GM23248 (cell line): ENCODE data around the gene SAP30BP. TPM values are rescaled to one million over a fixed set of nuclear protein-coding genes. Genes with fewer than 3 reads are reported as not detected.

Experiments used
- DNase-seq: peaks from one replicate; pipeline ENCODE4 v3.0.0-alpha.2; 2015
- H2AFZ ChIP-seq: fragments of 200-600 bp; sonication (generic); 2 replicates; pipeline ENCODE4 v1.6.1; 2016; ENCODE audit warnings: antibody characterized with exemption
- H3F3A ChIP-seq: fragments of 200-600 bp; sonication (generic); 2 replicates; pipeline ENCODE4 v1.6.1; 2016; ENCODE audit warnings: mild to moderate bottlenecking, antibody characterized with exemption, mixed run types; ENCODE audit not compliant: insufficient read depth
- H3K27ac ChIP-seq: fragments of 200-600 bp; sonication (generic); 2 replicates; pipeline ENCODE4 v1.5.1; 2016; ENCODE audit warnings: mild to moderate bottlenecking
- H3K27me3 ChIP-seq: fragments of 200-600 bp; sonication (generic); replicated peaks from 2 replicates; pipeline ENCODE4 v1.6.1; 2016; ENCODE audit warnings: mild to moderate bottlenecking; ENCODE audit not compliant: insufficient read depth
- H3K36me3 ChIP-seq: fragments of 200-600 bp; sonication (generic); 2 replicates; pipeline ENCODE4 v1.6.1; 2016; ENCODE audit warnings: low read depth, mild to moderate bottlenecking
- H3K4me1 ChIP-seq: fragments of 200-600 bp; sonication (generic); 2 replicates; pipeline ENCODE4 v1.6.1; 2016; ENCODE audit warnings: mild to moderate bottlenecking; ENCODE audit not compliant: insufficient read depth
- H3K4me2 ChIP-seq: fragments of 200-600 bp; sonication (generic); one replicate; pipeline ENCODE4 v1.6.1; 2016; ENCODE audit warnings: mild to moderate bottlenecking; ENCODE audit not compliant: unreplicated experiment
- H3K4me3 ChIP-seq: fragments of 200-600 bp; sonication (generic); 2 replicates; pipeline ENCODE4 v1.5.1; 2016; ENCODE audit warnings: mild to moderate bottlenecking
- H3K79me2 ChIP-seq: fragments of 200-600 bp; sonication (generic); 2 replicates; pipeline ENCODE4 v1.6.1; 2016; ENCODE audit warnings: mild to moderate bottlenecking; ENCODE audit not compliant: insufficient read depth
- H3K9ac ChIP-seq: fragments of 200-600 bp; sonication (generic); 2 replicates; pipeline ENCODE4 v1.6.1; 2016; ENCODE audit warnings: mild to moderate bottlenecking
- H3K9me2 ChIP-seq: fragments of 200-600 bp; sonication (generic); 2 replicates; pipeline ENCODE4 v1.6.1; 2016; ENCODE audit warnings: mixed run types, mild to moderate bottlenecking, moderate library complexity; ENCODE audit not compliant: insufficient read depth
- H3K9me3 ChIP-seq: fragments of 200-600 bp; sonication (generic); one replicate; pipeline ENCODE4 v1.6.1; 2017; ENCODE audit warnings: low read depth
- H4K20me1 ChIP-seq: fragments of 200-600 bp; sonication (generic); 2 replicates; pipeline ENCODE4 v1.6.0; 2016; ENCODE audit not compliant: insufficient read depth
- EZH2 ChIP-seq: fragments of 200-600 bp; sonication (generic); IDR thresholded peaks from 2 replicates; pipeline ENCODE4 v1.6.1; 2018; ENCODE audit warnings: antibody characterized with exemption, mild to moderate bottlenecking; ENCODE audit not compliant: insufficient read depth, poor library complexity, severe bottlenecking
- EZH2phosphoT487 ChIP-seq: fragments of 200-600 bp; sonication (generic); IDR thresholded peaks from 2 replicates; pipeline ENCODE4 v1.6.1; 2018; ENCODE audit warnings: antibody characterized with exemption, moderate library complexity, mild to moderate bottlenecking, low read depth; ENCODE audit not compliant: insufficient read depth
- WGBS, 2 experiments: methylation state at CpG; one replicate each; pipeline ENCODE4 v1.1.6; 2015 to 2017; ENCODE audit warnings: low lambda C conversion rate in 2 of 2, low coverage in 1 of 2; ENCODE audit errors: missing lambda C conversion rate in 2 of 2; 5-methylcytosine and 5-hydroxymethylcytosine counted together
- in situ Hi-C: fragments of 300-500 bp; cut with MboI; formaldehyde crosslinking; loops from 2 replicates; pipeline ENCODE4 v1.15.0; 2020
- polyA plus RNA-seq: library from polyadenylated mRNA; unstranded; fragments of >200 nt; fragmentation: Nextera tagmentation; extraction: Ambion mirVana; gene quantifications from 2 replicates; pipeline ENCODE4 v1.2.1, GENCODE V29; 2016
- total RNA-seq: library from RNA; depleted of rRNA; stranded (reverse); fragments of >200 nt; shearing (Covaris generic); gene quantifications from 2 replicates; pipeline ENCODE4 v1.2.3, GENCODE V29; 2014

Gene SAP30BP
- total and polyA plus RNA-seq, 2 experiments from 2014 or later = 60.8 to 93.1 TPM

DNA sequence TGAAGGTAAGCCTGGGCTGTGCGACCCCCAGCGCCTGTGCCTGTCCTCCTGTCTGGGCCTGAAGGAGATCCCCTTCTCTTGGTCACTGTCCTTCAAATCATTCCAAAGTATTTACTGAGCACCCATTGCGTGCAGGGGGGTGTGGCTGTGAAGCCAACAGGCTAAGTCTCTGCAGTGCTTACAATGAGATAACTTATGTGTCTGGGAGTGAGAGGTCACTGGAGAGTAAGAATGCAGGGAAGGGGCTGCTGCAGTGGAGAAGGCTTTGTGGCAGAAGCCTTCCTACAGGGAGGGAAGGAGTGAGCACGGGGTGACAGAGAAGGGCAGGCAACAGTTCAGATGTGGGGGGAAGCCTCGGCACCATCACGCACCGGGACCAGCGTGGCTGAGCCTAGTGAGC, 45.1 kb upstream of the SAP30BP start:
- H4K20me1 ChIP-seq = no peaks in the 10 kb centered on the region
- 84 to 86% methylated on average over 7 to 8 of the region's 8 CpGs for WGBS, 2 experiments
- in situ Hi-C loops = no loop called here

DNA sequence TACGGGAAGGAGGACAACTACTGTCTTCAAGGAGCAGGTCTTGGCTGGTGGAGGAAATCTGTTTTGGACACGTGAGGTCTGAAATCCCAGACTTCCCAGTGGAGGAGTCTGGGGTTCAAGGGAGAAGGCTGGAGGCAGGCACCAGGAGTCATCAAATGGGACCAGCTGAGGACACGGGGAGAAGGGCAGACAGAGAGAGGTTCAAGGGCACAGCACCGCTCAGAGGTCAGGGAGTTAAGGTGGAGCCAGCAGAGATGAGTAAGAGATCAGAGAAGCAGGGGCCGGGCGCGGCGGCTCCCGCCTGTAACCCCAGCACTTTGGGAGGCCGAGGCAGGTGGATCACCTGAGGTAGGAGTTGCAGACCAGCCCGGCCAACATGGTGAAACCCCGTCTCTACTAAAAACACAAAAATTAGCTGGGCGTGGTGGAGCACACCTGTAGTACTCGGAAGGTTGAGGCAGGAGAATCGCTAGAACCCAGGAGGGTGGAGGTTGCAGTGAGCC, 44.3 kb upstream of the SAP30BP start:
- Histone ChIP-seq H3K9ac (no peak overlapping the region), H3K4me1 (no peaks in the 10 kb centered on the region), H3K27ac (no peak overlapping the region), H3K79me2 (no peaks in the 10 kb centered on the region), H3K27me3 (no peaks in the 10 kb centered on the region), H3K4me2 (no peak overlapping the region), H3K4me3 (no peak overlapping the region), H3K9me2 (no peaks in the 10 kb centered on the region), H4K20me1 (no peaks in the 10 kb centered on the region), H3K36me3 (no peaks in the 10 kb centered on the region), H3K9me3 (no peaks in the 10 kb centered on the region), H2AFZ (no peak overlapping the region), H3F3A (no peaks in the 10 kb centered on the region)
- no peak for TF ChIP-seq EZH2
- TF ChIP-seq EZH2phosphoT487 = no peak
- in situ Hi-C loops = no loop called here
- DNase-seq = no peak
- 90 to 92% methylated on average over 13 to 15 of the region's 15 CpGs for WGBS, 2 experiments

More for the DNA sequence above, 45.1 kb upstream of the SAP30BP start:
- TF ChIP-seq EZH2 = no peak
- no peak for TF ChIP-seq EZH2phosphoT487
- H3K4me2 ChIP-seq = no peak overlapping the region
- no peaks in the 10 kb centered on the region for H3K9me3 ChIP-seq
- no peaks in the 10 kb centered on the region for H3K27me3 ChIP-seq
- H3K9ac ChIP-seq = no peak overlapping the region
- H2AFZ ChIP-seq = no peak overlapping the region
- H3K36me3 ChIP-seq = no peaks in the 10 kb centered on the region
- H3F3A ChIP-seq = no peaks in the 10 kb centered on the region
- H3K4me3 ChIP-seq = no peak overlapping the region
- DNase-seq = no peak
- no peak overlapping the region for H3K27ac ChIP-seq
- H3K4me1 ChIP-seq = no peaks in the 10 kb centered on the region
- H3K79me2 ChIP-seq = no peaks in the 10 kb centered on the region
- no peaks in the 10 kb centered on the region for H3K9me2 ChIP-seq

DNA sequence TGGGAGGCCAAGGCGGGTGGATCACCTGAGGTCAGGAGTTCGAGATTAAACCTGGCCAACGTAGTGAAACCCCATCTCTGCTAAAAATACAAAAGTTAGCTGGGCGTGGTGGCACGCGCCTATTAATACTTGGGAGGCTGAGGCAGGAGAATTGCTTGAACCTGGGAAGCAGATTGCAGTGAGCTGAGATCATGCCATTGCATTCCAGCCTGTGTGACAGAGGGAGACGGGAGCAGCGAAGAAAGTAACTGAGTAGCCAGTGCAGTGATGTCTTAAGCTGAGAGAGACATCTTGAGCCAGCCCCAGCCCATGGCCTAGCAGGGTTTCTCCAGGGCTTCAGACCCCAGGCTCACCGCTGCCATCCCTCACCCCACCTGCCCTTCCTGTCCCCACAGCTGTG, 43.8 kb upstream of the SAP30BP start:
- H3K36me3 ChIP-seq = no peaks in the 10 kb centered on the region
- in situ Hi-C loops = no loop called here
- no peaks in the 10 kb centered on the region for H3K79me2 ChIP-seq
- no peaks in the 10 kb centered on the region for H3K4me1 ChIP-seq
- no peaks in the 10 kb centered on the region for H3K9me3 ChIP-seq
- no peak for TF ChIP-seq EZH2
- no peak for TF ChIP-seq EZH2phosphoT487
- H3K9me2 ChIP-seq = no peaks in the 10 kb centered on the region
- no peak overlapping the region for H3K9ac ChIP-seq
- no peaks in the 10 kb centered on the region for H3K27me3 ChIP-seq
- H3K4me3 ChIP-seq = no peak overlapping the region
- no peak overlapping the region for H2AFZ ChIP-seq
- H3F3A ChIP-seq = no peaks in the 10 kb centered on the region
- no peak overlapping the region for H3K4me2 ChIP-seq
- H4K20me1 ChIP-seq = no peaks in the 10 kb centered on the region
- H3K27ac ChIP-seq = no peak overlapping the region
- DNase-seq = no peak
- WGBS, 2 experiments = 70 to 75% methylated on average over 9 of the region's 9 CpGs

GRCh38 chr17:75624021-75624420, 43.1 kb upstream of the SAP30BP start:
- H3K4me1 ChIP-seq = no peaks in the 10 kb centered on the region
- no peak overlapping the region for H3K4me2 ChIP-seq
- no peaks in the 10 kb centered on the region for H3F3A ChIP-seq
- no peak for DNase-seq
- H3K9me3 ChIP-seq = no peaks in the 10 kb centered on the region
- in situ Hi-C loops = no loop called here
- no peaks in the 10 kb centered on the region for H3K79me2 ChIP-seq
- H3K9me2 ChIP-seq = no peaks in the 10 kb centered on the region
- H3K27me3 ChIP-seq = no peaks in the 10 kb centered on the region
- H3K4me3 ChIP-seq = no peak overlapping the region
- H2AFZ ChIP-seq = no peak overlapping the region
- H4K20me1 ChIP-seq = no peaks in the 10 kb centered on the region
- no peak overlapping the region for H3K27ac ChIP-seq
- 78 to 85% methylated on average over 12 of the region's 12 CpGs for WGBS, 2 experiments
- H3K36me3 ChIP-seq = no peaks in the 10 kb centered on the region
- no peak for TF ChIP-seq EZH2phosphoT487
- TF ChIP-seq EZH2 = no peak
- no peak overlapping the region for H3K9ac ChIP-seq

GRCh38 chr17:75624714-75625345, 42.3 kb upstream of the SAP30BP start:
- Histone ChIP-seq H4K20me1 (no peaks in the 10 kb centered on the region), H3K9ac (no peak overlapping the region), H3K4me2 (no peak overlapping the region), H3K4me3 (no peak overlapping the region), H3K36me3 (no peaks in the 10 kb centered on the region), H3F3A (no peaks in the 10 kb centered on the region), H3K27me3 (no peaks in the 10 kb centered on the region), H3K79me2 (no peaks in the 10 kb centered on the region), H3K9me2 (no peaks in the 10 kb centered on the region), H3K9me3 (no peaks in the 10 kb centered on the region), H3K27ac (no peak overlapping the region), H2AFZ (no peak overlapping the region), H3K4me1 (no peaks in the 10 kb centered on the region)
- DNase-seq = no peak
- in situ Hi-C loops = no loop called here
- WGBS, 2 experiments = 85 to 87% methylated on average over 19 to 23 of the region's 23 CpGs
- TF ChIP-seq EZH2phosphoT487 (no peak), EZH2 (no peak)
